K562 (cell line): ENCODE data around the gene CYS1. TPM values are rescaled to one million over a fixed set of nuclear protein-coding genes. Genes with fewer than 3 reads are reported as not detected.

Experiments
- ATF4 ChIP-seq: fragments of 450-650 bp; formaldehyde crosslinking; IDR thresholded peaks from 2 replicates; pipeline ENCODE4 v1.4.0; 2022; ENCODE audit warnings: mild to moderate bottlenecking, moderate library complexity
- CBFB ChIP-seq: sonication (generic); formaldehyde crosslinking; IDR thresholded peaks from 2 replicates; pipeline ENCODE4 v1.4.0; 2020; ENCODE audit warnings: mild to moderate bottlenecking, missing genetic modification reagents
- CBX2 ChIP-seq: fragments of 200-600 bp; sonication (generic); IDR thresholded peaks from one replicate; pipeline ENCODE4 v1.6.1; 2012; ENCODE audit warnings: mild to moderate bottlenecking, low read length, inconsistent platforms; ENCODE audit not compliant: insufficient read depth, poor library complexity, severe bottlenecking
- HNRNPK ChIP-seq: fragments of 200-400 bp; formaldehyde crosslinking; IDR thresholded peaks from one replicate; pipeline ENCODE4 v1.6.1; 2018; ENCODE audit warnings: mild to moderate bottlenecking, low read depth, low read length; ENCODE audit not compliant: poor library complexity, severe bottlenecking
- MED1 ChIP-seq: sonication (generic); formaldehyde crosslinking; IDR thresholded peaks from 2 replicates; pipeline ENCODE4 v1.8.1; 2023; ENCODE audit warnings: missing genetic modification reagents, borderline replicate concordance
- NFYB ChIP-seq: IDR thresholded peaks from 2 replicates; pipeline ENCODE4 v1.6.1; 2011; ENCODE audit warnings: mild to moderate bottlenecking, moderate library complexity; ENCODE audit not compliant: insufficient read length; ENCODE audit errors: extremely low read depth
- RBM25 ChIP-seq: fragments of 200-400 bp; formaldehyde crosslinking; IDR thresholded peaks from 2 replicates; pipeline ENCODE4 v1.6.1; 2018; ENCODE audit warnings: low read length, low read depth, moderate library complexity; ENCODE audit not compliant: severe bottlenecking
- ZNF146 ChIP-seq: IDR thresholded peaks from one replicate; pipeline ENCODE4 v1.6.1; 2018; ENCODE audit warnings: missing compliant biosample characterization; ENCODE audit not compliant: unreplicated experiment
- polyA plus RNA-seq, 8 experiments: library from polyadenylated mRNA; depleted of rRNA in 4 of 8; stranded (reverse) in 5 of 8; unstranded in 3 of 8; fragments of >200 nt; fragmentation: Nextera tagmentation in 2 of 8; fragmentation: Illumina TruSeq in 1 of 8; extraction: Ambion mirVana in 2 of 8; extraction: Trizol in 1 of 8; gene quantifications; 2 replicates each; pipeline versions ENCODE4 v1.2.1 to v1.2.3, GENCODE V29; 2011 to 2014; ENCODE audit warnings: inconsistent platforms in 1 of 8, missing spikeins in 1 of 8
- total RNA-seq, 7 experiments: library from RNA; depleted of rRNA in 6 of 7; stranded (reverse); fragments of >200 nt in 6 of 7; fragmentation: Illumina TruSeq in 2 of 7; extraction: Trizol in 2 of 7; gene quantifications; 2 replicates each; pipeline versions ENCODE4 v1.2.1 to v1.2.3, GENCODE V29; 2011 to 2021; ENCODE audit warnings: low replicate concordance in 1 of 7

The CYS1 gene
- total and polyA plus RNA-seq, 9 of the 15 experiments (the other 6 are each of a cell fraction or from before 2014, with no cell fraction given) = 0.11 to 0.13 TPM; not detected in 7

- TF ChIP-seq ZNF146 (CRISPR knock-in tag) (no peak), MED1 (CRISPR knock-in tag) (no peak), ATF4 (CRISPR knock-in tag) (no peak), RBM25 (no peak), CBX2 (no peak), NFYB (no peak), CBFB (CRISPR knock-in tag) (no peak), HNRNPK (no peak)
Measured at GRCh38 chr2:10120877-10121574, 40.8 kb upstream of the CYS1 start (continued).
